Tibial nerve (tissue), 4 donors: ENCODE measurements around the gene FAM98B.

Source experiments
- CTCF ChIP-seq, 5 experiments: fragments of 200-600 bp in 3 of 5; fragments of 450-650 bp in 2 of 5; sonication (generic) in 3 of 5; IDR thresholded peaks; one replicate each; pipeline ENCODE4 v1.5.1; 2016 to 2019; ENCODE audit warnings: antibody characterized with exemption in 5 of 5, mild to moderate bottlenecking in 3 of 5, moderate library complexity in 2 of 5
- EP300 ChIP-seq, 2 donors: sonication (generic); formaldehyde crosslinking; IDR thresholded peaks; one replicate each; pipeline ENCODE4 v1.6.1; 2017; ENCODE audit warnings: antibody characterized with exemption in 2 of 2, mild to moderate bottlenecking in 1 of 2
- POLR2A ChIP-seq, 2 donors: fragments of 450-650 bp; IDR thresholded peaks; one replicate each; pipeline ENCODE4 v1.6.1; 2017; ENCODE audit warnings: antibody characterized with exemption in 2 of 2, mild to moderate bottlenecking in 2 of 2, moderate library complexity in 2 of 2

GRCh38 chr15:38534691-38535090 is 80.8 kb downstream of the FAM98B start:
- TF ChIP-seq CTCF (IDR thresholded peaks at IDR 0.05) (no peak), POLR2A (IDR thresholded peaks at IDR 0.05) (no peak), EP300 (IDR thresholded peaks at IDR 0.05) (no peak)
